ENCODE measurements around the gene OSBPL1A.
"Not testable (repeated sequence)": the region's sequence is repeated elsewhere in the genome, so short reads cannot be mapped to it uniquely, and the experiment has no call there.

The OSBPL1A gene

GRCh38 chr18:24397131-24397693, 412 bp downstream of the OSBPL1A start:
- peak; percentile 88 for DNase-seq

GRCh38 chr18:24396082-24396633, 1.5 kb downstream of the OSBPL1A start:
- peak; percentile 29 for DNase-seq

GRCh38 chr18:24395049-24395795, 2.4 kb downstream of the OSBPL1A start:
- DNase-seq, result peak; percentile 52

GRCh38 chr18:24388957-24389356, 8.7 kb downstream of the OSBPL1A start:
- DNase-seq, result no peak

GRCh38 chr18:24386681-24387080, 10.9 kb downstream of the OSBPL1A start:
- DNase-seq, result peak; percentile 44

- peak; percentile 19 for DNase-seq
These were observed 16.5 kb downstream of the OSBPL1A start for GRCh38 chr18:24381126-24381525.

GRCh38 chr18:24380163-24380747, 17.4 kb downstream of the OSBPL1A start:
- DNase-seq, result no peak

- DNase-seq, result no peak
These were observed 19.0 kb downstream of the OSBPL1A start for GRCh38 chr18:24378598-24378997.

GRCh38 chr18:24376531-24376930, 21.1 kb downstream of the OSBPL1A start:
- not testable (repeated sequence) for DNase-seq

GRCh38 chr18:24373328-24373727, 24.3 kb downstream of the OSBPL1A start:
- DNase-seq, result no peak

GRCh38 chr18:24372279-24372872, 25.2 kb downstream of the OSBPL1A start:
- no peak for DNase-seq

GRCh38 chr18:24370120-24370519, 27.5 kb downstream of the OSBPL1A start:
- no peak for DNase-seq

- no peak for DNase-seq
These were observed 28.2 kb downstream of the OSBPL1A start for GRCh38 chr18:24369426-24369825.

GRCh38 chr18:24368749-24369148, 28.9 kb downstream of the OSBPL1A start:
- DNase-seq, result no peak

GRCh38 chr18:24366328-24366727, 31.3 kb downstream of the OSBPL1A start:
- DNase-seq, result no peak

GRCh38 chr18:24364177-24364576, 33.4 kb downstream of the OSBPL1A start:
- no peak for DNase-seq

- DNase-seq, result no peak
These were observed 34.9 kb downstream of the OSBPL1A start for GRCh38 chr18:24362757-24363156.

- DNase-seq, result peak; percentile 91
These were observed 37.7 kb downstream of the OSBPL1A start for GRCh38 chr18:24359787-24360530.

- no peak for DNase-seq
These were observed 43.3 kb downstream of the OSBPL1A start for GRCh38 chr18:24354278-24354677.

- no peak for DNase-seq
These were observed 51.4 kb downstream of the OSBPL1A start for GRCh38 chr18:24346254-24346653.

- DNase-seq, result no peak
These were observed 53.1 kb downstream of the OSBPL1A start for GRCh38 chr18:24344509-24344908.

- no peak for DNase-seq
These were observed 55.3 kb downstream of the OSBPL1A start for GRCh38 chr18:24342347-24342746.

- DNase-seq, result no peak
These were observed 56.3 kb downstream of the OSBPL1A start for GRCh38 chr18:24341361-24341760.

Measured in hematopoietic multipotent progenitor cell treated with erythropoietin and hydrocortisone succinate and interleukin-3 and kit ligand, for 6 days (in vitro differentiated cells).